ENCODE measurements around the gene MYCBP2. TPM values are rescaled to one million over a fixed set of nuclear protein-coding genes. Genes with fewer than 3 reads are reported as not detected.

The MYCBP2 gene
- total RNA-seq, 1 experiment from 2014 or later: 22.0 TPM

DNA sequence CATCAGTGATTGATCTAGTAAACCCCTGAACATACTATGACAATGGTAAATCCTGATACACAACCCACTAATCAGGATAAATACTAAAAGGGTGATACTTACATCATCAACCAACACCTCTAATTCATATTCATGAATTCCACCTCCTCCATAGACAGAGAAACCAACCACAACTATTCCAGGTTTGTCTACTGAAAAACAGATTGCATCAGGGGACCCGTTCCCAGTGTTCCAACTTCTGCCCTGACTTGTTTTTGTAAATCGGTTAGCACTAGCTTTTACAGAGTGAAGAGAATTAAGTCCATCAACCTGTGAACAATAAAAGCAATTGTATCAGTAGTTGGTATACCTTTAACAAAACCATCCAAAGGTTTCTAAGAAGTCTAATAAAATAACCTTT is 149.2 kb downstream of the MYCBP2 start:
- Mint-ChIP-seq H3K36me3 (ENCODE audit: insufficient read depth, unreplicated experiment) (no peaks in the 10 kb centered on the region), H3K4me3 (ENCODE audit: low read depth, unreplicated experiment) (no peak overlapping the region), H3K9me3 (ENCODE audit: low read depth, unreplicated experiment) (no peaks in the 10 kb centered on the region), H3K27me3 (ENCODE audit: unreplicated experiment) (no peaks in the 10 kb centered on the region), H3K27ac (ENCODE audit: unreplicated experiment) (no peak overlapping the region), H3K4me1 (ENCODE audit: low read depth, unreplicated experiment) (no peaks in the 10 kb centered on the region)
- BruUV-seq (replicated peaks): no TSS peak
- TF ChIP-seq, protein P1, sequence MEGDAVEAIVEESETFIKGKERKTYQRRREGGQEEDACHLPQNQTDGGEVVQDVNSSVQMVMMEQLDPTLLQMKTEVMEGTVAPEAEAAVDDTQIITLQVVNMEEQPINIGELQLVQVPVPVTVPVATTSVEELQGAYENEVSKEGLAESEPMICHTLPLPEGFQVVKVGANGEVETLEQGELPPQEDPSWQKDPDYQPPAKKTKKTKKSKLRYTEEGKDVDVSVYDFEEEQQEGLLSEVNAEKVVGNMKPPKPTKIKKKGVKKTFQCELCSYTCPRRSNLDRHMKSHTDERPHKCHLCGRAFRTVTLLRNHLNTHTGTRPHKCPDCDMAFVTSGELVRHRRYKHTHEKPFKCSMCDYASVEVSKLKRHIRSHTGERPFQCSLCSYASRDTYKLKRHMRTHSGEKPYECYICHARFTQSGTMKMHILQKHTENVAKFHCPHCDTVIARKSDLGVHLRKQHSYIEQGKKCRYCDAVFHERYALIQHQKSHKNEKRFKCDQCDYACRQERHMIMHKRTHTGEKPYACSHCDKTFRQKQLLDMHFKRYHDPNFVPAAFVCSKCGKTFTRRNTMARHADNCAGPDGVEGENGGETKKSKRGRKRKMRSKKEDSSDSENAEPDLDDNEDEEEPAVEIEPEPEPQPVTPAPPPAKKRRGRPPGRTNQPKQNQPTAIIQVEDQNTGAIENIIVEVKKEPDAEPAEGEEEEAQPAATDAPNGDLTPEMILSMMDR (IDR thresholded peaks at IDR 0.05; ENCODE audit: unreplicated experiment): no peak
- CTCF ChIA-PET: no interaction called here
- intact Hi-C loops (cut with micrococcal nuclease; ENCODE audit: unreplicated experiment): no loop called here
- no peak for DNase-seq

DNA sequence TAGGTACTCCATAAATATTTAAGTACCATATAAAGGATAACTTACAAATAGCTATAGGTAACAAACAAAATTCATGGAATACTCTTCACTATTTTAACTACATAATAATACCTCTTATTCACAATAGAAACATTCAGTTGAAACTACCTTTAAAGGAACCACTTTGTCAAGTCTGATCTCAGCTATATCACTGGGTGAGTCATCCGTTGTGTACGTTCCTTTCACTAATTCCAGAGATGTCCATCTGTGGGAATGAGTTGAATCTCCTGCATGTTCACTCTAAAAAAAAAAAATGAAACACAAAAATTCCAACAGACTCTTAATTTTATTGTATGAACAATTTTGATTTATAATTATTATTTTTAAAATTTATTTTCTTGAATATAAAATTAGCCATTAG is 150.5 kb downstream of the MYCBP2 start:
- Mint-ChIP-seq H3K27ac (ENCODE audit: unreplicated experiment) (no peak overlapping the region), H3K9me3 (ENCODE audit: low read depth, unreplicated experiment) (no peaks in the 10 kb centered on the region), H3K4me1 (ENCODE audit: low read depth, unreplicated experiment) (no peaks in the 10 kb centered on the region), H3K4me3 (ENCODE audit: low read depth, unreplicated experiment) (no peak overlapping the region), H3K27me3 (ENCODE audit: unreplicated experiment) (no peaks in the 10 kb centered on the region), H3K36me3 (ENCODE audit: insufficient read depth, unreplicated experiment) (no peaks in the 10 kb centered on the region)
- CTCF ChIA-PET: no interaction called here
- intact Hi-C loops (cut with micrococcal nuclease; ENCODE audit: unreplicated experiment): no loop called here
- TF ChIP-seq, protein P1 (IDR thresholded peaks at IDR 0.05; ENCODE audit: unreplicated experiment): no peak
- no TSS peak for BruUV-seq (replicated peaks)
- DNase-seq: no peak

DNA sequence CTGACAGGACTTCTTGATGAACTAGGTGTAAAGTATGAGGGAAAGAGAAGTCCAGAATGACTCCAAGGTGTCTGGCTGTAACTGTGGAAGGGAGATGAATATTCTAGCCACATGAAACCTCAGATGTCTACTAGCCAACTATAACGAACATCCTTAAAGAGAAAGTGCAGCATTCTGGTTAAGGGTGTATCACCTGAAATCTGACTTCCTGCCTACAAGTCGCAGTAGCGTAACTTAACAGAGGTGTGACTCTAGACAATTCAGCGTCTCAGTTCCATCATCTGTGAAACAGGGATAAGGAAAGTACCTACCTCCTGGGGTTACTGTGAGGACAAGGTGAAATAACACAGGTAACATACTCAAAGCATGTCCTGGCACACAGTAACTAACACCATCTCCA is 154.2 kb downstream of the MYCBP2 start:
- H3K27ac Mint-ChIP-seq (ENCODE audit: unreplicated experiment): no peak overlapping the region
- H3K9me3 Mint-ChIP-seq (ENCODE audit: low read depth, unreplicated experiment): no peaks in the 10 kb centered on the region
- TF ChIP-seq, protein P1 (IDR thresholded peaks at IDR 0.05; ENCODE audit: unreplicated experiment): no peak
- H3K36me3 Mint-ChIP-seq (ENCODE audit: insufficient read depth, unreplicated experiment): no peaks in the 10 kb centered on the region
- intact Hi-C loops (cut with micrococcal nuclease; ENCODE audit: unreplicated experiment): no loop called here
- no TSS peak for BruUV-seq (replicated peaks)
- H3K4me3 Mint-ChIP-seq (ENCODE audit: low read depth, unreplicated experiment): no peak overlapping the region
- no peak for DNase-seq
- CTCF ChIA-PET: no interaction called here
- H3K4me1 Mint-ChIP-seq (ENCODE audit: low read depth, unreplicated experiment): no peaks in the 10 kb centered on the region
- H3K27me3 Mint-ChIP-seq (ENCODE audit: unreplicated experiment): no peaks in the 10 kb centered on the region

DNA sequence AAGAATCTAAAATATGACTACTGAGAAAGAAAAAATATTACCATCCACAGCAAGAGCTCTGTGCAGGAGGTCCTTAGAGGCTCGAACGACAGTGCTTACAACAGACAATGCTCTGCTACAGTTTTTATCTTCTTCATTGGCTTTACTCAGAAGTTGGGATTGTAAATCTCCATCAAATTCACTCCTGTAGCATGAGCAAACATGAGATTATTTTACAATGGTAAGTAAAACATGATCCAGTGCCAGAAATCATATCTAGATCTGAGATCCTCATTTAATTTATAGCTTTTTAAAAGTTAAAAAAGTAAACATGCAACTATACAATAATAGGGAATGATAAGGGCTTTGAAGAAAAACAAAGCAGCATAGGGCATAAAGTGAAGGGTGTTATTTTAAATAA is 155.4 kb downstream of the MYCBP2 start:
- DNase-seq: no peak
- intact Hi-C loops (cut with micrococcal nuclease; ENCODE audit: unreplicated experiment): no loop called here
- H3K27me3 Mint-ChIP-seq (ENCODE audit: unreplicated experiment): no peaks in the 10 kb centered on the region
- H3K9me3 Mint-ChIP-seq (ENCODE audit: low read depth, unreplicated experiment): no peaks in the 10 kb centered on the region
- H3K27ac Mint-ChIP-seq (ENCODE audit: unreplicated experiment): no peak overlapping the region
- no peak overlapping the region for H3K4me3 Mint-ChIP-seq (ENCODE audit: low read depth, unreplicated experiment)
- CTCF ChIA-PET: no interaction called here
- TF ChIP-seq, protein P1 (IDR thresholded peaks at IDR 0.05; ENCODE audit: unreplicated experiment): no peak
- H3K4me1 Mint-ChIP-seq (ENCODE audit: low read depth, unreplicated experiment): no peaks in the 10 kb centered on the region
- H3K36me3 Mint-ChIP-seq (ENCODE audit: insufficient read depth, unreplicated experiment): no peaks in the 10 kb centered on the region
- no TSS peak for BruUV-seq (replicated peaks)

DNA sequence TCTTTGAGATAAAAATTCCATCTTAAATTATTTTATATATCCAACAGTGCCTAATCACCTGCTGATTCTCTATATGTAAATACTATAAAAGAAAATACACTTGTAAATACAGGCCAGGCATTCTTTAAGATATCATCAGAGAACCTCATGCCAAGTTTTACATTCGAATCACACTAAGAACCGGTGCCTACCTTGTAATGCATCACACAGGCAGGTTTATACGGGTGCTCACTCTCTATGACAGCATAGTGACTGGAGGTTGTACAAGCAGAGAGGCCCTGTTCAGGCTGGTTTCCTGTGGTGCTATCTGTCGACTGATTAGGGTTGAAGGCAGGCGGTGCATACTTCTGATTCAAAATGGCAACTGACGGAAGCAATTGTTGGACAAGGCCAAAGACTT is 158.7 kb downstream of the MYCBP2 start:
- no TSS peak for BruUV-seq (replicated peaks)
- TF ChIP-seq, protein P1 (IDR thresholded peaks at IDR 0.05; ENCODE audit: unreplicated experiment): no peak
- DNase-seq: no peak
- no peak overlapping the region for H3K27ac Mint-ChIP-seq (ENCODE audit: unreplicated experiment)
- H3K9me3 Mint-ChIP-seq (ENCODE audit: low read depth, unreplicated experiment): no peaks in the 10 kb centered on the region
- H3K36me3 Mint-ChIP-seq (ENCODE audit: insufficient read depth, unreplicated experiment): no peaks in the 10 kb centered on the region
- H3K4me3 Mint-ChIP-seq (ENCODE audit: low read depth, unreplicated experiment): no peak overlapping the region
- no peaks in the 10 kb centered on the region for H3K4me1 Mint-ChIP-seq (ENCODE audit: low read depth, unreplicated experiment)
- intact Hi-C loops (cut with micrococcal nuclease; ENCODE audit: unreplicated experiment): no loop called here
- no peaks in the 10 kb centered on the region for H3K27me3 Mint-ChIP-seq (ENCODE audit: unreplicated experiment)
- CTCF ChIA-PET: no interaction called here

All from Calu3 (cell line).